Fibroblast of lung (primary cell): Measurements from ENCODE around the gene SMG6. TPM values are rescaled to one million over a fixed set of nuclear protein-coding genes. Genes with fewer than 3 reads are reported as not detected.

Experiments used
- DNase-seq, 2 donors: peaks; one replicate each; pipeline versions ENCODE4 v3.0.0 to v3.0.0-alpha.2; 2010; ENCODE audit warnings: low read depth in 2 of 2
- H2AFZ ChIP-seq: 2 replicates; pipeline ENCODE4 v1.5.1; 2012; ENCODE audit warnings: low read length, control low read depth, inconsistent platforms
- H3K27ac ChIP-seq: 2 replicates; pipeline ENCODE4 v1.5.1; 2011; ENCODE audit warnings: low read length, control low read depth; ENCODE audit not compliant: insufficient read depth
- H3K27me3 ChIP-seq: 2 replicates; pipeline ENCODE4 v1.5.1; 2011; ENCODE audit warnings: mild to moderate bottlenecking, low read length; ENCODE audit not compliant: control insufficient read depth, insufficient read depth
- H3K36me3 ChIP-seq: 2 replicates; pipeline ENCODE4 v1.5.1; 2011; ENCODE audit warnings: low read length; ENCODE audit not compliant: control insufficient read depth, insufficient read depth
- H3K4me1 ChIP-seq: 2 replicates; pipeline ENCODE4 v1.5.1; 2011; ENCODE audit warnings: low read length; ENCODE audit not compliant: control insufficient read depth, insufficient read depth; ENCODE audit errors: extremely low read depth
- H3K4me2 ChIP-seq: 2 replicates; pipeline ENCODE4 v1.5.1; 2011; ENCODE audit warnings: low read length, control low read depth; ENCODE audit not compliant: insufficient read depth; ENCODE audit errors: extremely low read depth
- H3K4me3 ChIP-seq, 4 experiments: fragments of 200-600 bp in 1 of 4; sonication (generic) in 1 of 4; replicated peaks in 1 of 4; 2 replicates each; pipeline ENCODE4 v1.5.1; 2011 to 2016; ENCODE audit warnings: low read length in 4 of 4, low read depth in 3 of 4, mild to moderate bottlenecking in 3 of 4, control low read depth in 2 of 4, inconsistent platforms in 1 of 4, mixed read lengths in 1 of 4; ENCODE audit not compliant: insufficient read depth in 1 of 4; ENCODE audit errors: control extremely low read depth in 1 of 4
- H3K79me2 ChIP-seq: 2 replicates; pipeline ENCODE4 v1.5.1; 2012; ENCODE audit warnings: mild to moderate bottlenecking, low read length, inconsistent platforms; ENCODE audit not compliant: control insufficient read depth, insufficient read depth
- H3K9ac ChIP-seq: 2 replicates; pipeline ENCODE4 v1.5.1; 2011; ENCODE audit warnings: mild to moderate bottlenecking, low read length, control low read depth; ENCODE audit not compliant: insufficient read depth
- H3K9me3 ChIP-seq: 2 replicates; pipeline ENCODE4 v1.5.1; 2012; ENCODE audit warnings: low read depth, low read length; ENCODE audit not compliant: control insufficient read depth, insufficient read depth
- H4K20me1 ChIP-seq: 2 replicates; pipeline ENCODE4 v1.5.1; 2011; ENCODE audit warnings: low read length; ENCODE audit not compliant: control insufficient read depth, insufficient read depth; ENCODE audit errors: extremely low read depth
- EZH2 ChIP-seq: IDR thresholded peaks from 2 replicates; pipeline ENCODE4 v1.5.1; 2012; ENCODE audit warnings: low read length, control low read depth, mild to moderate bottlenecking; ENCODE audit errors: missing control alignments
- polyA plus RNA-seq, 2 donors: library from polyadenylated mRNA; depleted of rRNA in 1 of 2; stranded (reverse) in 1 of 2; unstranded in 1 of 2; fragments of >200 nt; gene quantifications; 2 replicates each; pipeline ENCODE4 v1.2.1, GENCODE V29; 2011 to 2012; ENCODE audit warnings: missing spikeins in 1 of 2
- total RNA-seq: library from RNA; depleted of rRNA; stranded (reverse); fragments of >200 nt; gene quantifications from 2 replicates; pipeline ENCODE4 v1.2.1, GENCODE V29; 2014
- TF ChIP-seq, protein P1 (sequence below), 2 donors: IDR thresholded peaks in 1 of 2; conservative IDR thresholded peaks in 1 of 2; 1 replicate in 1 of 2; 2 replicates in 1 of 2; pipeline ENCODE4 v1.5.1; 2011 to 2012; ENCODE audit warnings: low read length in 2 of 2, control low read depth in 1 of 2, inconsistent platforms in 1 of 2, low read depth in 1 of 2, mild to moderate bottlenecking in 1 of 2

The SMG6 gene
- total and polyA plus RNA-seq, 2 donors (not counting 1 experiment from before 2014, with no cell fraction given), result 14.7 to 29.9 TPM

DNA sequence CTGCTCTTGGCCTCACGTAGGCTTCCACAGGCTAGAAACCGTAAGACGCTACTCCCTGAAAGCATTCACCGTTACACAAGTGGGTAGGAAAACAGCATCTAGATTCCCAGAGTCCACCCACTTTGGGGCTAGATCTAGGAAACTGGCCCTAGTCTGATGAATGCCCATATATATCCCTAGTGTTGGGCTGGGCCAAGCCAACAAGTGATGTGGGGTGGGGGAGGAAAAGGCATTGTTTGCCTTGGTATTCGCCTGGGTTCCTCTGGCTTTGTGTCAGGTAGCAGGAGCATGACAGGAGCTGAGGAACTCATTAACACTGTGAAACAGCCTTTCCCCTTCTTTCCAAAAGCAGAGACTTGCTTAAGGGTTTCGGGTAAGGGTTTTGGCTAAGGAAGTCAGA is 112.4 kb downstream of the SMG6 start:
- Histone ChIP-seq H3K9ac (no peak overlapping the region), H3K4me2 (no peak overlapping the region), H3K4me3 (no peak overlapping the region), H4K20me1 (no peaks in the 10 kb centered on the region), H3K27me3 (no peaks in the 10 kb centered on the region), H3K79me2 (peaks cover 2% of the 10 kb centered on the region), H3K27ac (peak overlapping the region; percentile 66), H3K4me1 (peaks cover 22% of the 10 kb centered on the region), H3K9me3 (no peaks in the 10 kb centered on the region), H2AFZ (no peak overlapping the region), H3K36me3 (peaks cover 6% of the 10 kb centered on the region)
- no peak for DNase-seq
- no peak for TF ChIP-seq EZH2
- TF ChIP-seq, protein P1, sequence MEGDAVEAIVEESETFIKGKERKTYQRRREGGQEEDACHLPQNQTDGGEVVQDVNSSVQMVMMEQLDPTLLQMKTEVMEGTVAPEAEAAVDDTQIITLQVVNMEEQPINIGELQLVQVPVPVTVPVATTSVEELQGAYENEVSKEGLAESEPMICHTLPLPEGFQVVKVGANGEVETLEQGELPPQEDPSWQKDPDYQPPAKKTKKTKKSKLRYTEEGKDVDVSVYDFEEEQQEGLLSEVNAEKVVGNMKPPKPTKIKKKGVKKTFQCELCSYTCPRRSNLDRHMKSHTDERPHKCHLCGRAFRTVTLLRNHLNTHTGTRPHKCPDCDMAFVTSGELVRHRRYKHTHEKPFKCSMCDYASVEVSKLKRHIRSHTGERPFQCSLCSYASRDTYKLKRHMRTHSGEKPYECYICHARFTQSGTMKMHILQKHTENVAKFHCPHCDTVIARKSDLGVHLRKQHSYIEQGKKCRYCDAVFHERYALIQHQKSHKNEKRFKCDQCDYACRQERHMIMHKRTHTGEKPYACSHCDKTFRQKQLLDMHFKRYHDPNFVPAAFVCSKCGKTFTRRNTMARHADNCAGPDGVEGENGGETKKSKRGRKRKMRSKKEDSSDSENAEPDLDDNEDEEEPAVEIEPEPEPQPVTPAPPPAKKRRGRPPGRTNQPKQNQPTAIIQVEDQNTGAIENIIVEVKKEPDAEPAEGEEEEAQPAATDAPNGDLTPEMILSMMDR (conservative IDR thresholded peaks at IDR 0.05 in 1 of 2, IDR thresholded peaks at IDR 0.05 in 1 of 2; ENCODE audit: low read depth in 1 of 2, low read length in 2 of 2), result no peak

DNA sequence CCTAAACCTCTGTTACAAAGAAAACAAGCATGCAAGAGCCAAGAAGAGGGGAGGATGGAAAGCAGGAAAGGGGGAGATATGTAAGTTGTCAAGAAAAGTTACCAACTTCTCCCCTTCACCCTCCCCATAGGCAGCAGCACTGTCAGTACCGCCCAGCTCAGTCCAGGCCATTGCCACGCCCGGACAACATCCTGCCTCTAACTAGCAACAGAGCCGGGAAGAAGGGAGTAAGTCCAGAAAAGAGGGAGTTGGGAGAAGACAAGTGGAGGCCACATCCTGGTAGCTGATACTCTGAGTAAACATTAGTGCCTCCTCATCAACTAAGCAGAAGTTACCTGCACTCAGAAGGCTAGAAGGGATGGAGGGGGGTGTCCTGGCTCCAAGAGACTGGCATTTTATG is 113.6 kb downstream of the SMG6 start:
- TF ChIP-seq, protein P1 (conservative IDR thresholded peaks at IDR 0.05 in 1 of 2, IDR thresholded peaks at IDR 0.05 in 1 of 2; ENCODE audit: low read depth in 1 of 2, low read length in 2 of 2), result no peak
- TF ChIP-seq EZH2, result no peak
- Histone ChIP-seq H3K9me3 (no peaks in the 10 kb centered on the region), H3K79me2 (peaks cover 2% of the 10 kb centered on the region), H3K27me3 (no peaks in the 10 kb centered on the region), H3K27ac (peak overlapping the region; percentile 11), H3K9ac (no peak overlapping the region), H3K4me3 (no peak overlapping the region), H3K4me2 (no peak overlapping the region), H3K4me1 (peaks cover 22% of the 10 kb centered on the region), H2AFZ (no peak overlapping the region), H3K36me3 (peaks cover 9% of the 10 kb centered on the region), H4K20me1 (no peaks in the 10 kb centered on the region)
- no peak for DNase-seq

DNA sequence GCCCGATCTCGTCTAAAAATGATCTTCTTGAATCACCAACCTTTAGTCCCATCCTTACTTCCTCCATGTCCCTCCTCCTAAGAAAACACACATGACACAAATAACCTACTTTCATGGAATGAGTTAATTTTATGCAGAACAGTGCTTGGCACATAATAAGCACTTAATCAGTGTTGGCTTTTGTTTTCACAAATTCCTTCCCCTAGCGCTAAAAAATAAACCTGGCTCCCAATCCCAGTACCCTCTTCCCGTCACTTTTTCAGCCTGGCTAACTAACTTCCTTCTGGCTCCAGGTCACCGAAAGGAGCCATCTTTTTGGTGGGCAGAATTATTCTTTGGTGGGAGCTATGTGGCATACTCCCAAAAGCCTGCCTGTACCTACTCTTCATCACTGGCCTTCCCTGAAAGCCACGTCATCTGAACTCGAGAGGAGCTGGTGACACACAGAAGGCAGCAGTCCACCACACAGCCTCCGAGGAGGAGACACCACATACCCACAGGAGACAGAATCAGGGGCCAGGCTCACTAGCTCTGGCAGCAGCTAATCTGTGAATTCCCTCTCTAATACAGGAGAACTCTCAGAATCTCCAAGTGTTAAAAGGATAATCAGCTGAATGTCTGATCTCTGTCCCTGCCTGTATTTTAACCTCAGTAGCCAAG is 114.5 kb downstream of the SMG6 start:
- Histone ChIP-seq H3K36me3 (peaks cover 9% of the 10 kb centered on the region), H3K79me2 (peaks cover 2% of the 10 kb centered on the region), H3K27ac (peak overlapping the region; percentile 11), H3K9me3 (no peaks in the 10 kb centered on the region), H3K9ac (no peak overlapping the region), H3K4me3 (no peak overlapping the region), H4K20me1 (no peaks in the 10 kb centered on the region), H3K27me3 (no peaks in the 10 kb centered on the region), H2AFZ (no peak overlapping the region), H3K4me2 (no peak overlapping the region), H3K4me1 (peaks cover 22% of the 10 kb centered on the region)
- DNase-seq, result peak in 1 of 2 donors; percentile 53
- TF ChIP-seq EZH2, result no peak
- TF ChIP-seq, protein P1 (conservative IDR thresholded peaks at IDR 0.05 in 1 of 2, IDR thresholded peaks at IDR 0.05 in 1 of 2; ENCODE audit: low read depth in 1 of 2, low read length in 2 of 2), result no peak
